ENCODE data around the gene PCGF3.

The PCGF3 gene

GRCh38 chr4:720111-720860 is 14.7 kb downstream of the PCGF3 start:
- no peak for DNase-seq (ENCODE audit: extremely low read depth, low read depth)
- TF ChIP-seq CTCF (IDR thresholded peaks at IDR 0.05; ENCODE audit: low read depth, low read length), result no peak

- DNase-seq (ENCODE audit: extremely low read depth, low read depth), result no peak
- no peak for TF ChIP-seq CTCF (IDR thresholded peaks at IDR 0.05; ENCODE audit: low read depth, low read length)
These were observed 15.9 kb downstream of the PCGF3 start for GRCh38 chr4:721261-722168.

GRCh38 chr4:722169-722725 is 16.6 kb downstream of the PCGF3 start:
- TF ChIP-seq CTCF (IDR thresholded peaks at IDR 0.05; ENCODE audit: low read depth, low read length), result no peak
- DNase-seq (ENCODE audit: extremely low read depth, low read depth), result no peak

GRCh38 chr4:722851-723360 is 17.3 kb downstream of the PCGF3 start:
- DNase-seq (ENCODE audit: extremely low read depth, low read depth), result no peak

GRCh38 chr4:723751-724530 is 18.3 kb downstream of the PCGF3 start:
- DNase-seq (ENCODE audit: extremely low read depth, low read depth), result no peak
- TF ChIP-seq CTCF (IDR thresholded peaks at IDR 0.05; ENCODE audit: low read depth, low read length), result no peak

More at GRCh38 chr4:722851-723360, 17.3 kb downstream of the PCGF3 start:
- TF ChIP-seq CTCF (IDR thresholded peaks at IDR 0.05; ENCODE audit: low read depth, low read length), result no peak

- DNase-seq (ENCODE audit: extremely low read depth, low read depth), result no peak
These were observed 20.0 kb downstream of the PCGF3 start for GRCh38 chr4:725391-726234.

More at GRCh38 chr4:725391-726234, 20.0 kb downstream of the PCGF3 start:
- TF ChIP-seq CTCF (IDR thresholded peaks at IDR 0.05; ENCODE audit: low read depth, low read length), result no peak

Data from AG09319 (cell line).